HG03196 (cell line): ENCODE results near the gene KAT8.
A peak's percentile ranks its signal among the peaks of the same experiment; 100 is the strongest.
"Not testable (repeated sequence)": the region's sequence is repeated elsewhere in the genome, so short reads cannot be mapped to it uniquely, and the experiment has no call there.

Experiments
- ATAC-seq: cut with Tn5 transposase; IDR thresholded peaks from one replicate; pipeline ENCODE4 v1.9.1; 2021; ENCODE audit not compliant: unreplicated experiment

The KAT8 gene

GRCh38 chr16:31144418-31144817 is 27.0 kb downstream of the KAT8 start:
- not testable (repeated sequence) for ATAC-seq

GRCh38 chr16:31145398-31145990 is 28.0 kb downstream of the KAT8 start:
- no peak for ATAC-seq

DNA sequence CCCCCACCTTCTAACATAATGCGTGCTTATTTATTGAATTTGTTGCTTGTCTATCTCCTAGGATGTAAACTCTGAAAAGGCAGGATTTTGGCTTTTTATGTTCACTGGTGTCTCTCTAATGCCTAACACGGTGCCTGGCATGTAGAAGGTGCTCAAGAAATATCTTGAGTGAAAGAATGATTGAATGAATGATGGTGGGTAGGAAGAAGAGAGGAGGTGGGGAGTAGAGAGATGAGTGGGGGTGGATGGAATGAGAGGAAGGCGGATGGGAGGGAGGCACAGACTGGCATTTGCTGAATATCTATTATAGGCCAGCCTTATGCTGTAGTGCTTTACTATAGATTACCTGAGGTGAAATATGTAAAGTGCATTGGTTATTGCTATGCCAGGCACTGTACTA is 30.1 kb downstream of the KAT8 start:
- ATAC-seq: no peak

GRCh38 chr16:31148281-31148728 is 30.8 kb downstream of the KAT8 start:
- no peak for ATAC-seq

- ATAC-seq: no peak
These were observed 31.4 kb downstream of the KAT8 start for GRCh38 chr16:31148896-31149295.

- ATAC-seq: no peak
These were observed 31.9 kb downstream of the KAT8 start for GRCh38 chr16:31149332-31149731.

DNA sequence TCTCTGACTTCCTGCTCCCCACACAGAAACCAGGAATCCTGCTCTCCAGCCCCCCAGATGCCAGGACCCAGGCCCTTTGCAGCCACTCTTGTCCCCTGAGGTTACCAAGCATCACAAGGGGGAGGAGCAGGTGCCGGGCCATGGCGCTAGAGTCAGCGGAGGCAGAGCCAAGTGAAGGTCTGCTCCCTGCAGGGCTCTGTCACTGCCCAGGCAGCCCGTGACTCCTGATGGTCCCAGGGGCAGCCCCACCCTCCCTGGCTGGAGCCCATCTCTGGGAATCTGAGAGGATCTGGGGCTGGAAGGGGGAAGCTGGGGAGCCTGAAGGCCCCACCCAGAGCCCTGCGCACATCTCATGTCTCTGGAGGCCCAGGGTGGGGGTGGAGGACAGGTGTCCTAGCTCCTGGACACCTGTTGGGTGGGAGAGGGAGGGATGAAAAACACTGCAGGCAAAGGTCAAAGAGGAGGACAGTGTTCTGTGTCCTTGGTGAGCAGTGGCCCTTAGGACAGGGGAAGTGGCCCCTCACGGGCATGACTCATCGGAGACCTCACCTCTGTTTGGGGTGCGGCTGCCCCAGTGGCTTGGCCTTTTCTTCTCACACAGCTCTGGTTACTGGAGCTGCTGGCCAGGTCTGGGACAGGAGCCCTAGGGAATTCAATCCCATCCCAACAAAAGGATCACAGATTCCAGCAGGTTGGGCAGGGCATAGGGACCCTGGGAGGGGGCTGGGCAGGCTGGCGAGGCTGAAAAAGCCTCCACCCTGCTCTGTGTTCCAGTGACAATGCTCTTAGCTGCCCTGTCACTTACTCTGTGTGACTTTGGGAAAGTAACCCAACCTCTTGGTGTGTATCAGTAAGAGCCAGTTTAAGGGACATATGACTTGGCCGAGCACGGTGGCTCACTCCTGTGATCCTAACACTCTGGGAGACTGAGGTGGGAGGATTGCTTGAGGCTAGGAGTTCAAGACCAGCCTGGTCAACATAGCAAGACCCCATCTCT is 32.7 kb downstream of the KAT8 start, which contains the start of gene PRSS36:
Gene PRSS36, minus strand, starts transcription at position 173 of the 997 bp plus-strand sequence. Its CDS starts 31 bp downstream, at position 142.
- no peak for ATAC-seq

DNA sequence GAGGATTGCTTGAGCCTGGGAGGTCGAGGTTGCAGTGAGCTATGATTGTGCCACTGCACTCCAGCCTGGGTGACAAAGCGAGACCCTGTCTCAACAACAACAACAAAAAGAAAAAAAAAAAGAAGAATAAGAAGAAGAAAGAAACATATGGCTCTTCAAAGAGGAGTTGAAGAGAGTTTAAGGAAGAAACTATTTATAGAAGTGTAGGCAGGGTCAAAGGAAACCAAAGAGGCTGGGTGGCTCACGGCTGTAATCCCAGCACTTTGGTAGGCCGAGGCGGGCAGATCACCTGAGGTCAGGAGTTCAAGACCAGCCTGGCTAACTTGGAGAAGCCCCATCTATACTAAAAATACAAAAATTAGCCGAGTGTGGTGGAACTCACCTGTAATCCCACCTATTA is 33.5 kb downstream of the KAT8 start:
- not testable (repeated sequence) for ATAC-seq

GRCh38 chr16:31157136-31157535 is 39.7 kb downstream of the KAT8 start:
- no peak for ATAC-seq

DNA sequence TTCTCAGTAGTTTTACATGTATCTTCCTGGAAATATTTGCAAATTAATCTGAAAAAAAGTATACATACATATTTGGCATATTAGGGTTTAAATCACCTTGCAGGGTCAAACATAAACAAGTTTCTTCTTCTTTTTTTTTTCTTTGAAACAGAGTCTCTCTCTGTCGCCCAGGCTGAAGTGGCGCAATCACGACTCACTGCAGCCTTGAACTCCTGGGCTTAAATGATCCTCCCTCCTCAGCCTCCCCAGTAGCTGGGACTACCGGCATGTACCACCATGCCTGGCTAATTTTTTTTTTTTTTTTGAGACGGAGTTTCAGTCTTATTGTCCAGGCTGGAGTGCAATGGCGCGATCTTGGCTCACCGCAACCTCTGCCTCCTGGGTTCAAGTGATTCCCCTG is 49.9 kb downstream of the KAT8 start:
- no peak for ATAC-seq

- no peak for ATAC-seq
These were observed 51.4 kb downstream of the KAT8 start for GRCh38 chr16:31168848-31169247.

- ATAC-seq: not testable (repeated sequence)
These were observed 52.6 kb downstream of the KAT8 start for GRCh38 chr16:31170048-31170447.

DNA sequence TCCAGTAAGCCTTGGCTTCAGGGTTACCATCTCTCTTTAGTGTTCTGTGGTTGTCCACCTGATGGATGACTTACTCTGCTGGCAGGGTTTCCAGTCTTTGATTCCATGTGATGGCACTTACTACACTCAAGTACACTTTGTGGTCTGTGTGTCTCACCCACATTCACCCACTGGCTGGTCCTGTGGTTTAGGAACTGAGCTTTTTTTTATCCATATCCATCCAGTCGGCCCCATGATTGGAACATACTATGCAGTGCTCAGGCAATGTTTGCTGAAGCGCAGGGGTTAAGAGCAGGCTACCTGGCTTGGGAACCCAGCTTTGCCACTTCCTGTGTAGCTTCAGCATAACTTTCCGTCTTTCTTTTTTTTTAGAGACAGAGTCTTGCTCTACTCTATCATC is 59.7 kb downstream of the KAT8 start:
- ATAC-seq: no peak

DNA sequence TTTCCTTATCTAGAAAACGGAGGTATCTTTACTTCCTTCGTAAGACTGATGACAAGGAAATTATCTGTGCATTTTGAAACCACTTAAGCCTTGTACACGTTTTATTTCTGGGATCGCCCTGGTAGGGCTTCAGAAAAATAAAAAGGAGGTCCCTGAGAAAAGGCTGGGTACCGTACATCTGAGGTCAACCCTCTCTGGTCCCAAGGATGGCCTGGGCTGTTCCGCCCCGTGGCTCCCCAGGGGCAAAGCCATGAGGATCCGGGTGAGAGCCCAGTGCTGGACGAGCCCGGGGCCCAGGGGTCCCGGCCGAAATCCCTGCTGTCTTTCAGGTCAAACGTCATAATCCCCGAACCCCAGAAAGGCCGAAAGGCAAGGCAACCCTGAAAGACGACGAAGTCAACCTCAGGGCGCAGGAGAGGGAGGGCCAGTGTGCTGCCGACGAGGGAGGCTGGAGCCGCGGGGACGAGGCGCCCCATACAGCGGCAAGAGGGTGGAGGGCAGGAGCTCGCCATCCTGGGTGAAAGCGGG is 61.8 kb downstream of the KAT8 start:
- no peak for ATAC-seq

DNA sequence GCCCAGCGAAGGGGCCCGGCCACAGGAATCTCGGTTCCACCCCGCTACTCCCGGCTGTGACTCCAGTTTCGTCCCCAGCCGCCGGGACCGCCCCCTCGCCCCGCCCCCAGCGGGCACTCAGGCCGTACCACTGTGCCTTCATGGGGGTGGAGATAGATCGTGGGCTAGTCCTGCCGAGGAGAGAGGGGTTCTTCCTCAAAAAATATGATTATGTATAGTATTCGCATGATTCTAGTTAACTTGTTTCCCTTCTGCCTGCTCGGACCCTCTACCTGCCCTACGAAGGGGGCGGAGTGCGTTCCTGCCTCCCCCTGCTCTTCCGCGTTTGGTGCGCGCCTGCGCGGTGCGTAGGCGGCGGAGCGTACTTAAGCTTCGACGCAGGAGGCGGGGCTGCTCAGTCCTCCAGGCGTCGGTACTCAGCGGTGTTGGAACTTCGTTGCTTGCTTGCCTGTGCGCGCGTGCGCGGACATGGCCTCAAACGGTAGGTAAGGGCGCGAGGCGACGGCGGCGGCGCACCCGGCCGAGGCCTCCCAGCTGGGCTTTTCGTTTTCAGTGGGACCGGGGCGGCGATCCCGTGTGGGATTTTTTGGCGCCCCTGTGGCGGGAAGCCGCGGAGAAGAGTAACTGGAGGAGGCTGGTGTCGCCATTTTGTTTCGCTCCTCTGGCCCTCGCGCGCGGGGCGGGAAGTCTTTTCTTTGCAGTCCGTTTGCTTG is 62.4 kb downstream of the KAT8 start, which contains the start of gene FUS:
Gene FUS, plus strand, starts transcription at position 393 of the 713 bp plus-strand sequence. Its CDS starts 76 bp downstream, at position 469.
- peak; percentile 56 for ATAC-seq
